Ishikawa (cell line): ENCODE measurements around the gene FASTK.

Source experiments
- CEBPB ChIP-seq: IDR thresholded peaks from 2 replicates; pipeline ENCODE4 v1.6.1; 2012
- CREB1 ChIP-seq: IDR thresholded peaks from 2 replicates; pipeline ENCODE4 v1.6.1; 2012; ENCODE audit warnings: low read depth
- EGR1 ChIP-seq: IDR thresholded peaks from 2 replicates; pipeline ENCODE4 v1.6.1; 2012
- EP300 ChIP-seq: IDR thresholded peaks from 2 replicates; pipeline ENCODE4 v1.6.1; 2012; ENCODE audit warnings: borderline replicate concordance
- FOXM1 ChIP-seq: IDR thresholded peaks from 2 replicates; pipeline ENCODE4 v1.6.1; 2012; ENCODE audit warnings: low read depth, borderline replicate concordance
- NFIC ChIP-seq: IDR thresholded peaks from 2 replicates; pipeline ENCODE4 v1.6.1; 2012
- RAD21 ChIP-seq: IDR thresholded peaks from 2 replicates; pipeline ENCODE4 v1.6.1; 2012; ENCODE audit warnings: low read depth
- TAF1 ChIP-seq: IDR thresholded peaks from 2 replicates; pipeline ENCODE4 v1.6.1; 2012; ENCODE audit warnings: low read depth, mild to moderate bottlenecking
- TCF12 ChIP-seq: IDR thresholded peaks from 2 replicates; pipeline ENCODE4 v1.6.1; 2012; ENCODE audit warnings: low read depth
- TEAD4 ChIP-seq: IDR thresholded peaks from 2 replicates; pipeline ENCODE4 v1.6.1; 2012
- YY1 ChIP-seq: IDR thresholded peaks from 2 replicates; pipeline ENCODE4 v1.6.1; 2012; ENCODE audit warnings: low read depth
- ZBTB7A ChIP-seq: IDR thresholded peaks from 2 replicates; pipeline ENCODE4 v1.6.1; 2012; ENCODE audit warnings: low read depth
- TF ChIP-seq, protein P1 (sequence below): IDR thresholded peaks from 2 replicates; pipeline ENCODE4 v1.6.1; 2012
- TF ChIP-seq, protein P2 (sequence below): IDR thresholded peaks from 2 replicates; pipeline ENCODE4 v1.6.1; 2012
- TF ChIP-seq, protein P3 (sequence below): IDR thresholded peaks from 2 replicates; pipeline ENCODE4 v1.6.1; 2012; ENCODE audit warnings: low read depth, mild to moderate bottlenecking

Gene FASTK

DNA sequence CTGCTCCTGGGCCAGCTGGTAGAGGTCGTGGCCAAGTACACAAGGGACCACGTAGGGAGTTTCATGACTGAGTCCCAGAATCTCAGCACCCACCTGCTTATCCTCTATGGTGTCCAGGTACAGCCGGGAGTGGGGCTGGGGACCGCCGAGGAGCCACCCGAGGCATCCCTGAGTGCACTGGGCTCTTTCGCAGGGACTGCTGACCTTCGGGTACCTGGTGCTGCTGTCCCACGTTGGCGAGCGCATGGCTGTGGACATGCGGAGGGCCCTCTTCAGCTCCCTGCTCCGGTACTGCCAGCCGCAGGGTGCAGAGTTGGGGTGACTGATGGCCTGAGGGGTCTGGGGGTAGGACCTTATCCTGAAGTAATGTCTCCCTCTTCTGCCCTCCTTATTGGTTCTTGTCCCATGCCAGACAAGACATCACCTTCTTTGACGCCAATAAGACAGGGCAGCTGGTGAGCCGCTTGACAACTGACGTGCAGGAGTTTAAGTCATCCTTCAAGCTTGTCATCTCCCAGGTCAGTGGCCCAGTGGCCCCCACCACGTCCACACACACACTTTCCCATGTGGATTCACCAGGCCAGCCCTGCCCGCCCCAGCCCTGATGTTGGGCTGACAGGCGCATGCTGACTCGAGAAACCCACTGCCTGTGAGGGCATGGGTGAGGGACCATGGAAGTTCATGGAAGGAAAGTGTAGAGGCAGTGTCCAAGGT, 46.1 kb downstream of the FASTK start:
- TF ChIP-seq, protein P1, sequence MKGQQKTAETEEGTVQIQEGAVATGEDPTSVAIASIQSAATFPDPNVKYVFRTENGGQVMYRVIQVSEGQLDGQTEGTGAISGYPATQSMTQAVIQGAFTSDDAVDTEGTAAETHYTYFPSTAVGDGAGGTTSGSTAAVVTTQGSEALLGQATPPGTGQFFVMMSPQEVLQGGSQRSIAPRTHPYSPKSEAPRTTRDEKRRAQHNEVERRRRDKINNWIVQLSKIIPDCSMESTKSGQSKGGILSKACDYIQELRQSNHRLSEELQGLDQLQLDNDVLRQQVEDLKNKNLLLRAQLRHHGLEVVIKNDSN, result no peak
- TF ChIP-seq EP300 (no peak), ZBTB7A (no peak)
- TF ChIP-seq, protein P2, sequence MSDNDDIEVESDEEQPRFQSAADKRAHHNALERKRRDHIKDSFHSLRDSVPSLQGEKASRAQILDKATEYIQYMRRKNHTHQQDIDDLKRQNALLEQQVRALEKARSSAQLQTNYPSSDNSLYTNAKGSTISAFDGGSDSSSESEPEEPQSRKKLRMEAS, result no peak

DNA sequence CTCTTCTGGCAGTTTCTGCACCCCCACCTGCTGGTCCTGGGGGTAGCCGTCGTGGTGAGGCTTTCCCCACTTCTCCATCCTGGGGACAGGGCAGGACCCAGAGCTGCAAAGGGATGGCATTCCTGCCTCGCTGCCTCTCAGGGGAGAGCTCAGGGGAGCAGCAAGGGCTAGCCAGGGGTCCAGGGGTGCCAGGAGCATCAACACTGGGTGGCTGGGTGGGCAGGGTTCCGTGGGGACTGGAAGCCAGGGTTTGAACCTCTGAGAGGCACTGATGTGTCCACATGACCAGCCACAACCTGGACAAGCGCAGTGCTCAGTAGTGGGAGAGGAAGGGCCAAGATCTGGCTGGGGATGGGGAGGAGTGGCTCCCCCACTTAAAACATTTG, 46.8 kb downstream of the FASTK start:
- TF ChIP-seq ZBTB7A, result no peak

DNA sequence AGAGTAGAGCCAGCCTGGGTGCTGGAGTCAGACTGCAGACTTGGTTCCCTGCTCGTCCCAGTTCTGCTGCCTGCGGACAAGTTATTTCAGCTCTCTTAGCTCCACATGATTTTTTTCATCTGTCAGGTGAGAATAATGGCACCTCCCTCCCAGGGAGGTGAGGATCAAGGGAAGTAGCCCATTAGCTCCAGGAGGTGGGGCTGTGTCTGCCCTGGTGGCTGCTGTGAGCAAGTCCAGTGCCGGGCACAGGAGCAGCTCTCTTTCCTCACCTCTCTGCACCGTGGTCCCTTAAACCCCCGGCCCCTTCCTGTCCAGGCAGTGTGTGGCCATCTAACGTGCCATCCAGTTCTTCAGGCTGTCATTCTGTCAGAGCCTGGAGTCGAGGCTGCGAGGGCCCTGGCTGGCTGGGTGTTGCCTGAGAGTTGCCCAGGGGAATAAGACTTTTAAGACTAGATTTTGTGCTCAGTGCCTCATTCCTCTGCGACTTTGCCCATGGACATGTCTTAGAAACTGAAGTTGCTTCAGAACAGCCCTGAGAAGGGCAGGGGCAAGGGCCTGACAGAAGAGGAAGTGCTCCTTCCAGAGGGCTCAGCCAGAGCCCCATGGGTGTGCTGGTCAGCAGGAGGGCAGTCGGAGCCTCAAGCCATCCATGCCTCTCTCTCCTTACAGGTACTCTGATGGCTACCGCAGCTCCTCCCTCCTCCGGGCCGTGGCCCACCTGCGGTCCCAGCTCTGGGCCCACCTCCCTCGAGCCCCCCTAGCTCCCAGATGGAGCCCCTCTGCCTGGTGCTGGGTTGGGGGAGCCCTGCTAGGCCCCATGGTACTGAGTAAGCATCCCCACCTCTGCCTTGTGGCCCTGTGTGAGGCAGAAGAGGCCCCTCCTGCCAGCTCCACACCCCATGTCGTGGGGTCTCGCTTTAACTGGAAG, 47.4 kb downstream of the FASTK start:
- TF ChIP-seq FOXM1 (no peak), NFIC (no peak), RAD21 (no peak), TEAD4 (no peak)
- TF ChIP-seq, protein P3, sequence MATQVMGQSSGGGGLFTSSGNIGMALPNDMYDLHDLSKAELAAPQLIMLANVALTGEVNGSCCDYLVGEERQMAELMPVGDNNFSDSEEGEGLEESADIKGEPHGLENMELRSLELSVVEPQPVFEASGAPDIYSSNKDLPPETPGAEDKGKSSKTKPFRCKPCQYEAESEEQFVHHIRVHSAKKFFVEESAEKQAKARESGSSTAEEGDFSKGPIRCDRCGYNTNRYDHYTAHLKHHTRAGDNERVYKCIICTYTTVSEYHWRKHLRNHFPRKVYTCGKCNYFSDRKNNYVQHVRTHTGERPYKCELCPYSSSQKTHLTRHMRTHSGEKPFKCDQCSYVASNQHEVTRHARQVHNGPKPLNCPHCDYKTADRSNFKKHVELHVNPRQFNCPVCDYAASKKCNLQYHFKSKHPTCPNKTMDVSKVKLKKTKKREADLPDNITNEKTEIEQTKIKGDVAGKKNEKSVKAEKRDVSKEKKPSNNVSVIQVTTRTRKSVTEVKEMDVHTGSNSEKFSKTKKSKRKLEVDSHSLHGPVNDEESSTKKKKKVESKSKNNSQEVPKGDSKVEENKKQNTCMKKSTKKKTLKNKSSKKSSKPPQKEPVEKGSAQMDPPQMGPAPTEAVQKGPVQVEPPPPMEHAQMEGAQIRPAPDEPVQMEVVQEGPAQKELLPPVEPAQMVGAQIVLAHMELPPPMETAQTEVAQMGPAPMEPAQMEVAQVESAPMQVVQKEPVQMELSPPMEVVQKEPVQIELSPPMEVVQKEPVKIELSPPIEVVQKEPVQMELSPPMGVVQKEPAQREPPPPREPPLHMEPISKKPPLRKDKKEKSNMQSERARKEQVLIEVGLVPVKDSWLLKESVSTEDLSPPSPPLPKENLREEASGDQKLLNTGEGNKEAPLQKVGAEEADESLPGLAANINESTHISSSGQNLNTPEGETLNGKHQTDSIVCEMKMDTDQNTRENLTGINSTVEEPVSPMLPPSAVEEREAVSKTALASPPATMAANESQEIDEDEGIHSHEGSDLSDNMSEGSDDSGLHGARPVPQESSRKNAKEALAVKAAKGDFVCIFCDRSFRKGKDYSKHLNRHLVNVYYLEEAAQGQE, result no peak
- TF ChIP-seq, protein P1, result no peak

DNA sequence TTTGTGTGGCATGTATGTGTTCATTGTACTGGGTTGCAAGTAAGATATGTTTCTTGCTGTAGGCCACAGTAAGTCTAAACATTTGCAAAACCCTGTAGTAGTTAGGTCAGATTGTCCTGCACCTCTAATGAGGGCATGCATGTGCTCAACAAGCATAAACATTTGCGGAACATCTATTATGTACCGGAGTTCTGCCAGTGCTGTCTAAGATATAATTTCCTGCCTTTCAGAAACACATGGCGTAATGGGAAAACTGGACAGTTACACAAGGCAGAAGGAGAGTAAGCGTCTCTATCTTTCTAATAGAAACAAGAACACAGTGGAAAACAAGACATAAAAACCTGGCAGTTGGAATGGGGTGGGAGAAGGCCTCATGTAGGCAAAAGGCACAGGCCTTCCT, 49.6 kb downstream of the FASTK start:
- TF ChIP-seq TEAD4, result no peak
- TF ChIP-seq TCF12, result no peak
- no peak for TF ChIP-seq YY1
- TF ChIP-seq, protein P3, result no peak
- no peak for TF ChIP-seq CEBPB
- TF ChIP-seq NFIC, result no peak
- no peak for TF ChIP-seq CREB1
- no peak for TF ChIP-seq EP300
- TF ChIP-seq, protein P1, result no peak
- no peak for TF ChIP-seq EGR1
- TF ChIP-seq, protein P2, result no peak
- no peak for TF ChIP-seq TAF1
- TF ChIP-seq RAD21, result no peak
- no peak for TF ChIP-seq FOXM1
- no peak for TF ChIP-seq ZBTB7A

DNA sequence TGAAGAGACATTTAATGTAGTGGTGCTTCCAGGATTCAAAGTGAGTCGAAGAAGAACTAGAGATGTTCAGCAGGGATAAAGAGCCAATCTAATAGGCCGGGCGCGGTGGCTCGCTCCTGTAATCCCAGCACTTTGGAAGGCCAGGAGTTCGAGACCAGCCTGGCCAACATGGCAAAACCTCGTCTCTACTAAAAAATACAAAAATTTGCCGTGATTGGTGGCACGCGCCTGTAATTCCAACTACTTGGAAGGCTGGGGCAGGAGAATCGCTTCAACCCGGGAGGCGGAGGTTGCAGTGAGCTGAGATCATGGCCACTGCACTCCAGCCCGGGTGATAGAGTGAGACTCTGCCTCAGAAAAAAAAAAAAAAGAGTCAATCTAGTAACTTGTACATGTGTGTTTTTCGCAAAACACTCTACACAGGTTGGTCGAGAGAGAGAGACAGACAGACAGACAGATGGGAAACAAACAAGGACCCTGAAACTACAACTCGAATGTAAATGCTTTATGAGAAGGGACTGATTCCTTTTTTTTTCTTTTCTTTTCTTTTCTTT, 51.6 kb downstream of the FASTK start:
- TF ChIP-seq, protein P2, result no peak
- TF ChIP-seq ZBTB7A, result 0 out of 2 replicates have a peak, but pooled peaks have one; percentile 12
- TF ChIP-seq, protein P1, result no peak
